NB4 (cell line): ENCODE results near the gene RNF214.

Experiments
- DNase-seq: peaks from one replicate; pipeline ENCODE4 v3.0.0; 2010; ENCODE audit warnings: low read depth
- H3K4me3 ChIP-seq: one replicate; pipeline ENCODE4 v1.5.1; 2011; ENCODE audit warnings: mild to moderate bottlenecking, low read depth, low read length, moderate library complexity
- CTCF ChIP-seq: IDR thresholded peaks from one replicate; pipeline ENCODE4 v1.5.1; 2012; ENCODE audit warnings: low read depth, low read length
- MAX ChIP-seq: IDR thresholded peaks from 2 replicates; pipeline ENCODE4 v1.6.1; 2011; ENCODE audit warnings: low read depth, low read length
- MYC ChIP-seq: IDR thresholded peaks from 2 replicates; pipeline ENCODE4 v1.6.1; 2011; ENCODE audit warnings: low read depth, low read length
- POLR2A ChIP-seq: IDR thresholded peaks from 2 replicates; pipeline ENCODE4 v1.6.1; 2011; ENCODE audit warnings: mild to moderate bottlenecking; ENCODE audit not compliant: insufficient read length; ENCODE audit errors: extremely low read depth

RNF214 gene

GRCh38 chr11:117199916-117200812, 32.3 kb upstream of the RNF214 start:
- DNase-seq, result no peak
- no peak overlapping the region for H3K4me3 ChIP-seq
- TF ChIP-seq MYC (no peak), MAX (no peak), CTCF (no peak), POLR2A (no peak)

- no peak overlapping the region for H3K4me3 ChIP-seq
- TF ChIP-seq MYC (no peak), MAX (no peak), CTCF (no peak), POLR2A (no peak)
- no peak for DNase-seq
Measured at GRCh38 chr11:117200813-117201657, 31.4 kb upstream of the RNF214 start.

GRCh38 chr11:117201658-117202305, 30.7 kb upstream of the RNF214 start:
- no peak overlapping the region for H3K4me3 ChIP-seq
- DNase-seq, result no peak
- TF ChIP-seq MAX (no peak), CTCF (no peak), POLR2A (no peak), MYC (no peak)

GRCh38 chr11:117202386-117203068, 29.9 kb upstream of the RNF214 start:
- DNase-seq, result no peak
- TF ChIP-seq CTCF, result no peak
- no peak for TF ChIP-seq MYC
- TF ChIP-seq POLR2A, result no peak
- TF ChIP-seq MAX, result no peak
- no peak overlapping the region for H3K4me3 ChIP-seq

GRCh38 chr11:117203069-117203407, 29.4 kb upstream of the RNF214 start:
- no peak overlapping the region for H3K4me3 ChIP-seq
- TF ChIP-seq CTCF (no peak), POLR2A (no peak), MYC (no peak), MAX (no peak)
- DNase-seq, result no peak
